A673 (cell line): Measurements from ENCODE around the gene TRAPPC14. TPM values are rescaled to one million over a fixed set of nuclear protein-coding genes. Genes with fewer than 3 reads are reported as not detected.

Experiments
- BruUV-seq: library from RNA; stranded (reverse); fragments of 400-500 nt; replicated peaks from 2 replicates; lab custom pipeline; 2021; lab: Mats Ljungman, UMichigan
- CTCF ChIA-PET: fragments of 300-600 bp; sonication (Branson Sonifier 250); formaldehyde crosslinking; loops from one replicate; lab custom pipeline; 2022; ENCODE audit warnings: antibody characterized with exemption; lab: Charles Lee
- POLR2A ChIA-PET: fragments of 300-600 bp; sonication (Branson Sonifier 250); formaldehyde crosslinking; loops from one replicate; lab custom pipeline; 2022; ENCODE audit warnings: antibody characterized with exemption; ENCODE audit not compliant: low non-redundant PET; lab: Charles Lee
- DNase-seq: peaks from one replicate; pipeline ENCODE4 v3.0.0-alpha.2; 2015; ENCODE audit warnings: low spot score
- H3K27ac ChIP-seq: fragments of 200-600 bp; sonication (generic); 2 replicates; pipeline ENCODE4 v1.5.1; 2016; ENCODE audit warnings: mixed run types, low read depth, mild to moderate bottlenecking, mixed read lengths, antibody characterized with exemption, low read length; ENCODE audit not compliant: poor library complexity, severe bottlenecking
- H3K27me3 ChIP-seq: fragments of 200-600 bp; sonication (generic); replicated peaks from 2 replicates; pipeline ENCODE4 v1.6.1; 2017; ENCODE audit warnings: mixed run types, low read depth, mild to moderate bottlenecking, mixed read lengths, antibody characterized with exemption, low read length; ENCODE audit not compliant: insufficient read depth, poor library complexity
- H3K36me3 ChIP-seq: fragments of 200-600 bp; sonication (generic); 2 replicates; pipeline ENCODE4 v1.6.1; 2016; ENCODE audit warnings: mixed run types, mild to moderate bottlenecking, mixed read lengths, antibody characterized with exemption, low read length; ENCODE audit not compliant: insufficient read depth, poor library complexity, severe bottlenecking
- H3K4me1 ChIP-seq: fragments of 200-600 bp; sonication (generic); 2 replicates; pipeline ENCODE4 v1.6.1; 2017; ENCODE audit warnings: mixed run types, mild to moderate bottlenecking, mixed read lengths, antibody characterized with exemption, low read length; ENCODE audit not compliant: insufficient read depth, poor library complexity, severe bottlenecking
- H3K4me3 ChIP-seq: fragments of 200-600 bp; sonication (generic); 2 replicates; pipeline ENCODE4 v1.5.1; 2016; ENCODE audit warnings: low read depth, mixed run types, mild to moderate bottlenecking, mixed read lengths, low read length; ENCODE audit not compliant: poor library complexity, severe bottlenecking
- H3K9me3 ChIP-seq: fragments of 200-600 bp; sonication (generic); 2 replicates; pipeline ENCODE4 v1.6.1; 2016; ENCODE audit warnings: mixed run types, low read depth, mild to moderate bottlenecking, mixed read lengths, antibody characterized with exemption, low read length; ENCODE audit not compliant: poor library complexity, severe bottlenecking
- EZH2 ChIP-seq: fragments of 200-600 bp; sonication (generic); IDR thresholded peaks from 2 replicates; pipeline ENCODE4 v1.6.1; 2017; ENCODE audit warnings: borderline replicate concordance, low read depth, mild to moderate bottlenecking, mixed read lengths, antibody characterized with exemption, low read length; ENCODE audit not compliant: poor library complexity, severe bottlenecking
- intact Hi-C: fragments of 100-400 bp; cut with micrococcal nuclease; formaldehyde crosslinking; loops from one replicate; pipeline ENCODE4 v1.10.0; 2022; ENCODE audit not compliant: unreplicated experiment
- microRNA-seq: library from miRNA; unstranded; fragments of <30 nt; microRNA quantifications from one replicate; pipeline ENCODE4 v1.2.0, GENCODE V29; 2021
- total RNA-seq: library from RNA; stranded (reverse); gene quantifications from 2 replicates; pipeline ENCODE4 v1.2.3, GENCODE V29; 2021
- TF ChIP-seq, protein P1 (sequence below): fragments of 300-800, 200-600 bp; sonication (generic); conservative IDR thresholded peaks from 2 replicates; pipeline ENCODE4 v1.5.1; 2017; ENCODE audit warnings: low read depth, mild to moderate bottlenecking, antibody characterized with exemption, low read length, moderate library complexity, mixed read lengths

The TRAPPC14 gene
- total RNA-seq, 1 experiment from 2014 or later, result 22.6 TPM

DNA sequence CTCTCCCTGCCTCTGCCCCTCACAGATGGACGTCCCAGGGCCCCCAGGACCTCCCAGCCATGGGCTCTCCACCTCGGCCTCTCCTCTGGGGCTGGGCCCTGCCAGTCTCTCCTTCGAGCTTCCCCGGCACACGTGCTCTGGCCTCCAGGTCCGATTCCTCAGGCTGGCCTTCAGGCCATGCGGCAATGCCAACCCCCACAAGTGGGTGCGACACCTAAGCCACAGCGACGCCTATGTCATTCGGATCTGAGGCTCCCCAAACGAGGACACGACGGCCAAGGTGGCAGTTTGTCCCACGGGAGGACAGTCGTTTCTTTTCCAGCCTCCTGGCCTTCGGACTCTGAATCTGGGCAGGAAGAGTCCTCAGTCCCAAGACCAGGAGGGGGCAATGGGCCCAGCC is 51.9 kb downstream of the TRAPPC14 start:
- BruUV-seq, result no TSS peak
- Histone ChIP-seq H3K36me3 (peaks cover 60% of the 10 kb centered on the region), H3K9me3 (no peaks in the 10 kb centered on the region), H3K27me3 (no peaks in the 10 kb centered on the region), H3K27ac (no peak overlapping the region), H3K4me1 (peaks cover 8% of the 10 kb centered on the region), H3K4me3 (no peak overlapping the region)
- CTCF ChIA-PET, result no interaction called here
- TF ChIP-seq EZH2, result no peak
- TF ChIP-seq, protein P1, sequence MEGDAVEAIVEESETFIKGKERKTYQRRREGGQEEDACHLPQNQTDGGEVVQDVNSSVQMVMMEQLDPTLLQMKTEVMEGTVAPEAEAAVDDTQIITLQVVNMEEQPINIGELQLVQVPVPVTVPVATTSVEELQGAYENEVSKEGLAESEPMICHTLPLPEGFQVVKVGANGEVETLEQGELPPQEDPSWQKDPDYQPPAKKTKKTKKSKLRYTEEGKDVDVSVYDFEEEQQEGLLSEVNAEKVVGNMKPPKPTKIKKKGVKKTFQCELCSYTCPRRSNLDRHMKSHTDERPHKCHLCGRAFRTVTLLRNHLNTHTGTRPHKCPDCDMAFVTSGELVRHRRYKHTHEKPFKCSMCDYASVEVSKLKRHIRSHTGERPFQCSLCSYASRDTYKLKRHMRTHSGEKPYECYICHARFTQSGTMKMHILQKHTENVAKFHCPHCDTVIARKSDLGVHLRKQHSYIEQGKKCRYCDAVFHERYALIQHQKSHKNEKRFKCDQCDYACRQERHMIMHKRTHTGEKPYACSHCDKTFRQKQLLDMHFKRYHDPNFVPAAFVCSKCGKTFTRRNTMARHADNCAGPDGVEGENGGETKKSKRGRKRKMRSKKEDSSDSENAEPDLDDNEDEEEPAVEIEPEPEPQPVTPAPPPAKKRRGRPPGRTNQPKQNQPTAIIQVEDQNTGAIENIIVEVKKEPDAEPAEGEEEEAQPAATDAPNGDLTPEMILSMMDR, result no peak
- DNase-seq, result no peak
- POLR2A ChIA-PET, result no interaction called here
- intact Hi-C loops, result no loop called here

DNA sequence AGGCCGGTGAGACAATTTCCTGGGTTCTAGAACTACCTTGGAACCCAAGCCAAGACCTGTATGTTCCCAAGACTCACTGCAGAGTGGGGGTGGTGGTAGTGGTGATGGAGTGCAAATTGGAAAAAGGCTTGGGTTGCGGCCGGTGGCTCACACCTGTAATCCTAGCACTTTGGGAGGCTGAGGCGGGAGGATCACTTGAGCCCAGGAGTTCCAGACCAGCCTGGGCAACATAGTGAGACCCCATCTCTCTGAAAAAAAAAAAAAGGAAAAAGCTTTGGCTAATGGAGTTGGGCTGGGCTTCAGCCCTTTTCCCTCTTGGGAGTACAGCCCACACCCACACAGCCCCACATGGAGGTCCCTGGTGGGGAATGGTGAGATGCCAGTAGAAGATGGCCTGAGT is 53.0 kb downstream of the TRAPPC14 start:
- POLR2A ChIA-PET, result no interaction called here
- CTCF ChIA-PET, result no interaction called here

More for the DNA sequence above, 53.0 kb downstream of the TRAPPC14 start:
- H3K27me3 ChIP-seq, result no peaks in the 10 kb centered on the region
- peaks cover 49% of the 10 kb centered on the region for H3K36me3 ChIP-seq
- intact Hi-C loops, result no loop called here
- H3K27ac ChIP-seq, result no peak overlapping the region
- H3K4me1 ChIP-seq, result peaks cover 8% of the 10 kb centered on the region
- no peaks in the 10 kb centered on the region for H3K9me3 ChIP-seq
- no peak overlapping the region for H3K4me3 ChIP-seq
- no TSS peak for BruUV-seq
- no peak for DNase-seq
- TF ChIP-seq, protein P1, result no peak
- no peak for TF ChIP-seq EZH2

Small RNAs within 50 kb of the gene (microRNA-seq; reads per million reads assigned to microRNA genes)
- gene MIR4658, result not detected

Other genes with a start within 250 kb of the TRAPPC14 start
- 18.3 and 23.4 TPM in 2 replicates for gene TRIM4, start 239.2 kb downstream of the TRAPPC14 start, total RNA-seq
- not detected in 2 replicates for gene GJC3, start 229.1 kb downstream of the TRAPPC14 start, total RNA-seq
- gene AZGP1, start 182.7 kb downstream of the TRAPPC14 start, total RNA-seq, result not detected in 2 replicates
- gene ZKSCAN1, start 143.1 kb downstream of the TRAPPC14 start, total RNA-seq, result 66.5 and 69.5 TPM in 2 replicates
- gene ZSCAN21, start 108.9 kb downstream of the TRAPPC14 start, total RNA-seq, result 17.2 and 21.7 TPM in 2 replicates
- gene ZNF3, start 77.0 kb downstream of the TRAPPC14 start, total RNA-seq, result 50.2 and 50.8 TPM in 2 replicates
- 155 and 166 TPM in 2 replicates for gene COPS6, start 69.8 kb downstream of the TRAPPC14 start, total RNA-seq
- 399 and 418 TPM in 2 replicates for gene MCM7, start 57.3 kb downstream of the TRAPPC14 start, total RNA-seq
- gene AP4M1, start 57.1 kb downstream of the TRAPPC14 start, total RNA-seq, result 24.0 and 25.1 TPM in 2 replicates
- gene TAF6, start 39.4 kb downstream of the TRAPPC14 start, total RNA-seq, result 97.3 and 98.8 TPM in 2 replicates
- 20.2 and 22.2 TPM in 2 replicates for gene CNPY4, start 39.1 kb downstream of the TRAPPC14 start, total RNA-seq
- gene MBLAC1, start 31.8 kb downstream of the TRAPPC14 start, total RNA-seq, result 3.0 and 3.1 TPM in 2 replicates
- 84.5 and 90.4 TPM in 2 replicates for gene LAMTOR4, start 9.8 kb downstream of the TRAPPC14 start, total RNA-seq
- 3.2 and 3.5 TPM in 2 replicates for gene GAL3ST4, start 9.9 kb upstream of the TRAPPC14 start, total RNA-seq
- gene GPC2, start 18.7 kb upstream of the TRAPPC14 start, total RNA-seq, result 23.3 and 28.4 TPM in 2 replicates
- 1.2 and 2.4 TPM in 2 replicates for gene STAG3, start 19.2 kb upstream of the TRAPPC14 start, total RNA-seq
- gene PVRIG, start 61.2 kb upstream of the TRAPPC14 start, total RNA-seq, result not detected in 2 replicates
- not detected in 2 replicates for gene SPDYE3, start 149.0 kb upstream of the TRAPPC14 start, total RNA-seq
- 26.5 and 31.0 TPM in 2 replicates for gene PILRB, start 199.4 kb upstream of the TRAPPC14 start, total RNA-seq
- 1.5 and 2.0 TPM in 2 replicates for gene PILRA, start 214.8 kb upstream of the TRAPPC14 start, total RNA-seq